ENCODE results near the gene SLC37A2.

GRCh38 chr11:125016413-125016812 is 46.7 kb upstream of the SLC37A2 start:
- TF ChIP-seq EZH2 (IDR thresholded peaks at IDR 0.05) = no peak
- TF ChIP-seq CTCF (IDR thresholded peaks at IDR 0.05 in 2 of 3, conservative IDR thresholded peaks at IDR 0.05 in 1 of 3; ENCODE audit: borderline replicate concordance in 1 of 3, insufficient read depth in 1 of 3, low read depth in 2 of 3, low read length in 2 of 3) = no peak

Measured in HCT116 (cell line).